PC-9 (cell line): ENCODE data around the gene TGM2. TPM values are rescaled to one million over a fixed set of nuclear protein-coding genes. Genes with fewer than 3 reads are reported as not detected.
A peak's percentile ranks its signal among the peaks of the same experiment; 100 is the strongest.

Experiments
- BruUV-seq: library from RNA; stranded (reverse); fragments of 400-500 nt; replicated peaks from 2 replicates; lab custom pipeline; 2021; lab: Mats Ljungman, UMichigan
- CTCF ChIA-PET: fragments of 300-600 bp; sonication (Branson Sonifier 250); formaldehyde crosslinking; loops from one replicate; lab custom pipeline; 2022; ENCODE audit warnings: antibody characterized with exemption; lab: Charles Lee
- POLR2A ChIA-PET: fragments of 300-600 bp; sonication (Branson Sonifier 250); formaldehyde crosslinking; loops from one replicate; lab custom pipeline; 2022; ENCODE audit warnings: antibody characterized with exemption; ENCODE audit not compliant: unreplicated experiment; lab: Charles Lee
- DNase-seq, 2 experiments: peaks; one replicate each; pipeline versions ENCODE4 v3.0.0 to v3.0.0-alpha.2; 2015 to 2022; ENCODE audit warnings: mixed read lengths in 1 of 2
- H2AFZ ChIP-seq: fragments of 200-600 bp; sonication (generic); 2 replicates; pipeline ENCODE4 v1.8.1; 2017; ENCODE audit warnings: antibody characterized with exemption
- H3F3A ChIP-seq: fragments of 200-600 bp; sonication (generic); 2 replicates; pipeline ENCODE4 v1.8.1; 2017; ENCODE audit warnings: antibody characterized with exemption, mild to moderate bottlenecking, low read depth; ENCODE audit not compliant: insufficient read depth
- H3K27ac ChIP-seq: fragments of 200-600 bp; sonication (generic); 2 replicates; pipeline ENCODE4 v1.6.1; 2016; ENCODE audit warnings: mixed run types
- H3K27me3 ChIP-seq: fragments of 200-600 bp; sonication (generic); 2 replicates; pipeline ENCODE4 v1.6.1; 2016; ENCODE audit warnings: low read depth, mixed run types; ENCODE audit not compliant: insufficient read depth
- H3K36me3 ChIP-seq: fragments of 200-600 bp; sonication (generic); 2 replicates; pipeline ENCODE4 v1.6.1; 2016; ENCODE audit warnings: low read depth, mixed run types
- H3K4me1 ChIP-seq: fragments of 200-600 bp; sonication (generic); replicated peaks from 2 replicates; pipeline ENCODE4 v1.6.1; 2016; ENCODE audit warnings: mixed run types; ENCODE audit not compliant: insufficient read depth
- H3K4me2 ChIP-seq: fragments of 200-600 bp; sonication (generic); 2 replicates; pipeline ENCODE4 v1.6.1; 2017; ENCODE audit warnings: mixed run types
- H3K4me3 ChIP-seq: fragments of 200-600 bp; sonication (generic); 2 replicates; pipeline ENCODE4 v1.6.1; 2016; ENCODE audit warnings: mixed run types
- H3K79me2 ChIP-seq: fragments of 200-600 bp; sonication (generic); 2 replicates; pipeline ENCODE4 v1.6.1; 2017; ENCODE audit warnings: low read depth, mixed run types
- H3K9me2 ChIP-seq: fragments of 200-600 bp; sonication (generic); 2 replicates; pipeline ENCODE4 v1.8.1; 2017; ENCODE audit warnings: mild to moderate bottlenecking; ENCODE audit not compliant: insufficient read depth
- H3K9me3 ChIP-seq: fragments of 200-600 bp; sonication (generic); 2 replicates; pipeline ENCODE4 v1.8.1; 2016; ENCODE audit warnings: low read depth; ENCODE audit not compliant: insufficient read depth
- H4K20me1 ChIP-seq: fragments of 200-600 bp; sonication (generic); 2 replicates; pipeline ENCODE4 v1.8.1; 2017; ENCODE audit not compliant: insufficient read depth
- CTCF ChIP-seq: fragments of 200-600 bp; sonication (generic); conservative IDR thresholded peaks from 2 replicates; pipeline ENCODE4 v1.6.1; 2017; ENCODE audit warnings: mixed run types, antibody characterized with exemption, mild to moderate bottlenecking, moderate library complexity
- EZH2 ChIP-seq: fragments of 200-600 bp; sonication (generic); IDR thresholded peaks from 2 replicates; pipeline ENCODE4 v1.8.0; 2017; ENCODE audit warnings: antibody characterized with exemption, low read depth
- intact Hi-C: fragments of 100-400 bp; cut with micrococcal nuclease; formaldehyde crosslinking; loops from one replicate; pipeline ENCODE4 v1.10.0; 2022; ENCODE audit not compliant: unreplicated experiment
- total RNA-seq: library from RNA; stranded (reverse); gene quantifications from 2 replicates; pipeline ENCODE4 v1.2.3, GENCODE V29; 2021

TGM2 gene
- total RNA-seq, 1 experiment from 2014 or later = 333 TPM

GRCh38 chr20:38190936-38191371, 25.9 kb upstream of the TGM2 start:
- H3K4me3 ChIP-seq = no peak overlapping the region
- TF ChIP-seq EZH2 (no peak), CTCF (no peak)
- H3K9me2 ChIP-seq = no peaks in the 10 kb centered on the region
- BruUV-seq = no TSS peak
- POLR2A ChIA-PET = no interaction called here
- peaks cover 28% of the 10 kb centered on the region for H3F3A ChIP-seq
- no peaks in the 10 kb centered on the region for H3K9me3 ChIP-seq
- H3K27me3 ChIP-seq = no peaks in the 10 kb centered on the region
- no peaks in the 10 kb centered on the region for H4K20me1 ChIP-seq
- H2AFZ ChIP-seq = no peak overlapping the region
- no peak overlapping the region for H3K4me2 ChIP-seq
- intact Hi-C loops = no loop called here
- no peak overlapping the region for H3K27ac ChIP-seq
- no peaks in the 10 kb centered on the region for H3K36me3 ChIP-seq
- CTCF ChIA-PET = no interaction called here
- H3K79me2 ChIP-seq = no peaks in the 10 kb centered on the region
- peaks cover 47% of the 10 kb centered on the region for H3K4me1 ChIP-seq
- no peak for DNase-seq

GRCh38 chr20:38190166-38190565, 25.1 kb upstream of the TGM2 start:
- DNase-seq = no peak
- Histone ChIP-seq H3K36me3 (no peaks in the 10 kb centered on the region), H3K27ac (no peak overlapping the region), H3K27me3 (no peaks in the 10 kb centered on the region), H3K4me1 (peaks cover 47% of the 10 kb centered on the region), H3K4me2 (no peak overlapping the region), H3K79me2 (no peaks in the 10 kb centered on the region), H4K20me1 (no peaks in the 10 kb centered on the region), H2AFZ (no peak overlapping the region), H3K4me3 (no peak overlapping the region), H3F3A (peaks cover 25% of the 10 kb centered on the region), H3K9me3 (no peaks in the 10 kb centered on the region; the same call in 1 of the 2 replicates), H3K9me2 (no peaks in the 10 kb centered on the region)
- intact Hi-C loops = no loop called here
- TF ChIP-seq EZH2 (no peak), CTCF (no peak)
- POLR2A ChIA-PET = no interaction called here
- CTCF ChIA-PET = interaction anchor here (0.6 kb wide), 1 partner anchor 16 kb away, joined by 3 read pairs; no protein-coding TSS in a partner anchor
- BruUV-seq = no TSS peak

GRCh38 chr20:38187517-38187916, 22.4 kb upstream of the TGM2 start:
- intact Hi-C loops = loop anchor here (1.0 kb wide), 1 partner anchor 30 kb away; no protein-coding TSS in a partner anchor
- no peaks in the 10 kb centered on the region for H3K27me3 ChIP-seq
- peaks cover 43% of the 10 kb centered on the region for H3F3A ChIP-seq
- ChIA-PET POLR2A (no interaction called here), CTCF (interaction anchor here (0.6 to 0.7 kb wide), 2 partner anchors 20 to 653 kb away, joined by 4 to 5 read pairs; no protein-coding TSS in a partner anchor)
- BruUV-seq = no TSS peak
- H3K27ac ChIP-seq = peak overlapping the region; percentile 86
- peak overlapping the region; percentile 20; the same call in 1 of the 2 replicates for H3K4me2 ChIP-seq
- H4K20me1 ChIP-seq = no peaks in the 10 kb centered on the region
- DNase-seq = no peak
- H3K4me3 ChIP-seq = no peak overlapping the region
- no peaks in the 10 kb centered on the region; the same call in 1 of the 2 replicates for H3K9me3 ChIP-seq
- H3K36me3 ChIP-seq = no peaks in the 10 kb centered on the region
- no peaks in the 10 kb centered on the region for H3K79me2 ChIP-seq
- H3K4me1 ChIP-seq = peaks cover 64% of the 10 kb centered on the region
- TF ChIP-seq CTCF (no peak), EZH2 (no peak)
- no peaks in the 10 kb centered on the region for H3K9me2 ChIP-seq
- H2AFZ ChIP-seq = no peak overlapping the region
